ENCODE data around the gene RYR2.

- TF ChIP-seq PATZ1 (CRISPR knock-in tag; IDR thresholded peaks at IDR 0.05; ENCODE audit: borderline replicate concordance) (no peak), OSR1 (CRISPR knock-in tag; IDR thresholded peaks at IDR 0.05) (no peak), ARNTL (CRISPR knock-in tag; IDR thresholded peaks at IDR 0.05; ENCODE audit: borderline replicate concordance, low read depth) (no peak), POU6F1 (CRISPR knock-in tag; IDR thresholded peaks at IDR 0.05; ENCODE audit: borderline replicate concordance, low read depth) (no peak), ZFP3 (CRISPR knock-in tag; IDR thresholded peaks at IDR 0.05) (no peak), ESRRG (CRISPR knock-in tag; IDR thresholded peaks at IDR 0.05) (no peak), RARB (CRISPR knock-in tag; IDR thresholded peaks at IDR 0.05) (no peak), ZFP30 (CRISPR knock-in tag; IDR thresholded peaks at IDR 0.05) (no peak), BACH2 (CRISPR knock-in tag; IDR thresholded peaks at IDR 0.05; ENCODE audit: borderline replicate concordance) (no peak), ZNF8 (CRISPR knock-in tag; IDR thresholded peaks at IDR 0.05) (no peak), CREB5 (CRISPR knock-in tag; IDR thresholded peaks at IDR 0.05; ENCODE audit: low read depth) (no peak)
Observed at GRCh38 chr1:237471956-237472355, 430.0 kb downstream of the RYR2 start.
